AG04449 (cell line): Measurements from ENCODE around the gene DUSP15.

Experiments
- CTCF ChIA-PET: fragments of 350-600 bp; formaldehyde crosslinking; extraction: SDS; loops from one replicate; lab custom pipeline; 2021; ENCODE audit warnings: antibody characterized with exemption; lab: Yijun Ruan, JAX
- POLR2A ChIA-PET: fragments of 400-600, 350-600 bp; formaldehyde crosslinking; extraction: SDS; loops from one replicate; lab custom pipeline; 2020; ENCODE audit warnings: antibody characterized with exemption, inconsistent platforms; lab: Yijun Ruan, JAX
- DNase-seq: peaks from one replicate; pipeline ENCODE4 v3.0.0-alpha.2; 2010; ENCODE audit warnings: low read depth, low spot score
- H3K4me3 ChIP-seq: 2 replicates; pipeline ENCODE4 v1.5.1; 2011; ENCODE audit warnings: low read depth, mild to moderate bottlenecking, control low read depth, low read length
- CTCF ChIP-seq: IDR thresholded peaks from one replicate; pipeline ENCODE4 v1.5.1; 2011; ENCODE audit warnings: mild to moderate bottlenecking, moderate library complexity, low read length, control low read depth, inconsistent platforms; ENCODE audit not compliant: insufficient read depth; ENCODE audit errors: missing control alignments

The DUSP15 gene

GRCh38 chr20:31870726-31871617, 645 bp upstream of the DUSP15 start:
- ChIA-PET CTCF (interaction anchor here (1.1 to 3.3 kb wide), 4 partner anchors 15 to 164 kb away, joined by 3 to 18 read pairs (median 8); partner anchors contain the start of gene FOXS1), POLR2A (no interaction called here)
- no peak for DNase-seq
- no peak for TF ChIP-seq CTCF
- H3K4me3 ChIP-seq = no peak overlapping the region

GRCh38 chr20:31869673-31869941, 720 bp downstream of the DUSP15 start:
- DNase-seq = no peak
- H3K4me3 ChIP-seq = no peak overlapping the region
- ChIA-PET POLR2A (no interaction called here), CTCF (interaction anchor here (1.0 to 3.4 kb wide), 3 partner anchors 14 to 23 kb away, joined by 3 to 16 read pairs (median 6); no protein-coding TSS in a partner anchor)
- TF ChIP-seq CTCF = no peak

GRCh38 chr20:31868853-31869672, 1.3 kb downstream of the DUSP15 start:
- POLR2A ChIA-PET = no interaction called here
- DNase-seq = no peak
- H3K4me3 ChIP-seq = no peak overlapping the region

GRCh38 chr20:31866221-31866620, 4.1 kb downstream of the DUSP15 start:
- ChIA-PET POLR2A (no interaction called here), CTCF (interaction anchor here (1.6 to 3.4 kb wide), 3 partner anchors 11 to 86 kb away, joined by 8 to 16 read pairs (median 8); partner anchors contain the start of gene PDRG1)
- H3K4me3 ChIP-seq = no peak overlapping the region
- no peak for TF ChIP-seq CTCF
- no peak for DNase-seq

More at GRCh38 chr20:31868853-31869672, 1.3 kb downstream of the DUSP15 start:
- CTCF ChIA-PET = interaction anchor here (0.8 to 3.4 kb wide), 6 partner anchors 14 to 46 kb away, joined by 3 to 16 read pairs (median 5); no protein-coding TSS in a partner anchor
- no peak for TF ChIP-seq CTCF

- POLR2A ChIA-PET = no interaction called here
- no peak for DNase-seq
- CTCF ChIA-PET = interaction anchor here (0.8 to 7.0 kb wide), 5 partner anchors 12 to 165 kb away, joined by 3 to 86 read pairs (median 6); partner anchors contain the start of genes FOXS1 and PDRG1
- H3K4me3 ChIP-seq = no peak overlapping the region
- TF ChIP-seq CTCF = no peak
These were observed 5.6 kb downstream of the DUSP15 start for GRCh38 chr20:31864521-31865400.
